K562 (cell line): Measurements from ENCODE around the gene ZNF778. TPM values are rescaled to one million over a fixed set of nuclear protein-coding genes. Genes with fewer than 3 reads are reported as not detected.

Source experiments
- ATAC-seq: fragments of 200-7000 bp; cut with Tn5 transposase; 3 replicates; pipeline ENCODE4 v1.9.1; 2020; ENCODE audit warnings: moderate library complexity
- BruUV-seq: library from RNA; stranded (reverse); fragments of 400-500 nt; replicated peaks from 2 replicates; lab custom pipeline; 2021; lab: Mats Ljungman, UMichigan
- CTCF ChIA-PET: fragments of 300-600 bp; formaldehyde crosslinking; extraction: SDS; loops from one replicate; lab custom pipeline; 2021; ENCODE audit warnings: low intra/inter-chr PET ratio; lab: Yijun Ruan, JAX
- POLR2A ChIA-PET: fragments of 300-600, 350-650 bp; sonication (Branson Sonifier 250); formaldehyde crosslinking; extraction: SDS; loops from one replicate; lab custom pipeline; 2021; ENCODE audit warnings: antibody characterized with exemption, inconsistent platforms; lab: Yijun Ruan, JAX
- DNase-seq, 4 experiments: peaks; one replicate each; pipeline versions ENCODE4 v3.0.0 to v3.0.0-alpha.2; 2011 to 2018; ENCODE audit warnings: low spot score in 3 of 4, mixed read lengths in 3 of 4; ENCODE audit errors: extremely low read depth in 1 of 4
- FAIRE-seq: peaks from 2 replicates; lab custom pipeline; 2011; peaks lifted over from hg19 to GRCh38; lab: Jason Lieb, UNC
- H2AFZ ChIP-seq: 2 replicates; pipeline ENCODE4 v1.6.0; 2011; ENCODE audit warnings: low read depth, low read length, control low read depth, inconsistent platforms
- H3K27ac ChIP-seq: fragments of 200-600 bp; 3 replicates; pipeline ENCODE4 v1.8.0; 2011; ENCODE audit warnings: low read depth, mild to moderate bottlenecking, control low read depth, inconsistent platforms, low read length, moderate library complexity, mixed read lengths; ENCODE audit errors: extremely low read depth
- H3K27me3 ChIP-seq, 2 experiments: fragments of 300-600 bp in 1 of 2; 2 replicates in 1 of 2; 3 replicates in 1 of 2; pipeline versions ENCODE4 v1.6.0 to v1.8.0; 2011; ENCODE audit warnings: inconsistent platforms in 2 of 2, low read length in 2 of 2, mild to moderate bottlenecking in 1 of 2, mixed read lengths in 1 of 2, moderate library complexity in 1 of 2; ENCODE audit not compliant: control insufficient read depth in 2 of 2, insufficient read depth in 2 of 2
- H3K36me3 ChIP-seq: fragments of 300-600 bp; 3 replicates; pipeline ENCODE4 v1.8.0; 2011; ENCODE audit warnings: mild to moderate bottlenecking, low read length, inconsistent platforms; ENCODE audit not compliant: control insufficient read depth, insufficient read depth
- H3K4me1 ChIP-seq, 2 experiments: fragments of 200-600 bp in 1 of 2; replicated peaks in 1 of 2; 2 replicates in 1 of 2; 3 replicates in 1 of 2; pipeline versions ENCODE4 v1.5.1 to v1.8.0; 2011; ENCODE audit warnings: inconsistent platforms in 2 of 2, low read length in 2 of 2, mild to moderate bottlenecking in 1 of 2, mixed read lengths in 1 of 2, moderate library complexity in 1 of 2; ENCODE audit not compliant: control insufficient read depth in 2 of 2, insufficient read depth in 2 of 2
- H3K4me2 ChIP-seq: 2 replicates; pipeline ENCODE4 v1.6.1; 2011; ENCODE audit warnings: low read length, control low read depth, inconsistent platforms, mixed read lengths; ENCODE audit not compliant: insufficient read depth
- H3K4me3 ChIP-seq: fragments of 200-600 bp; sonication (generic), shearing (Covaris generic); 2 replicates; pipeline ENCODE4 v1.5.1; 2016; ENCODE audit warnings: control low read depth, inconsistent platforms
- H3K79me2 ChIP-seq: fragments of 200-600 bp; 3 replicates; pipeline ENCODE4 v1.8.0; 2011; ENCODE audit warnings: low read length, inconsistent platforms; ENCODE audit not compliant: control insufficient read depth, insufficient read depth
- H3K9ac ChIP-seq, 2 experiments: 2 replicates each; pipeline versions ENCODE4 v1.6.0 to v1.6.1; 2011; ENCODE audit warnings: low read depth in 2 of 2, low read length in 2 of 2, control low read depth in 1 of 2, inconsistent platforms in 1 of 2, mild to moderate bottlenecking in 1 of 2, mixed read lengths in 1 of 2; ENCODE audit not compliant: insufficient read depth in 1 of 2
- H3K9me1 ChIP-seq: one replicate; pipeline ENCODE4 v1.6.0; 2011; ENCODE audit warnings: inconsistent platforms, mild to moderate bottlenecking, low read length, moderate library complexity; ENCODE audit not compliant: control insufficient read depth, insufficient read depth
- H3K9me3 ChIP-seq: replicated peaks from 2 replicates; pipeline ENCODE4 v1.5.1; 2011; ENCODE audit warnings: low read depth, low read length, inconsistent platforms; ENCODE audit not compliant: control insufficient read depth, insufficient read depth
- H4K20me1 ChIP-seq: replicated peaks from 2 replicates; pipeline ENCODE4 v1.6.1; 2011; ENCODE audit warnings: low read length, inconsistent platforms, mixed read lengths; ENCODE audit not compliant: control insufficient read depth, insufficient read depth
- BRD9 ChIP-seq: fragments of 450-650 bp; IDR thresholded peaks from 2 replicates; pipeline ENCODE4 v1.6.1; 2018; ENCODE audit warnings: low read depth; ENCODE audit not compliant: partially characterized antibody
- HMGN3 ChIP-seq: IDR thresholded peaks from 2 replicates; pipeline ENCODE4 v1.6.1; 2011; ENCODE audit warnings: borderline replicate concordance, low read depth, mild to moderate bottlenecking, mixed read lengths, low read length; ENCODE audit not compliant: insufficient read length; ENCODE audit errors: extremely low read depth
- HNRNPH1 ChIP-seq: fragments of 200-400 bp; formaldehyde crosslinking; optimal IDR thresholded peaks from 2 replicates; pipeline ENCODE3; 2017; ENCODE audit warnings: low read depth, mild to moderate bottlenecking, low read length, moderate library complexity
- JUN ChIP-seq, 2 experiments: sonication (generic) in 1 of 2; formaldehyde crosslinking in 1 of 2; IDR thresholded peaks; 2 replicates each; pipeline versions ENCODE4 v1.6.1 to v1.8.0; 2012 to 2022; ENCODE audit warnings: borderline replicate concordance in 2 of 2, mild to moderate bottlenecking in 2 of 2, improper control_type of control experiment in 1 of 2, low read depth in 1 of 2, low read length in 1 of 2, missing genetic modification reagents in 1 of 2
- KLF1 ChIP-seq: fragments of 450-650 bp; IDR thresholded peaks from 2 replicates; pipeline ENCODE4 v1.6.1; 2016; ENCODE audit warnings: missing genetic modification characterization, missing compliant biosample characterization
- MBD1 ChIP-seq: fragments of 250-450 bp; sonication (Bioruptor Pico); IDR thresholded peaks from 2 replicates; pipeline ENCODE4 v1.8.0; 2022; ENCODE audit warnings: inconsistent platforms
- NCOA4 ChIP-seq: fragments of 450-650 bp; IDR thresholded peaks from 2 replicates; pipeline ENCODE4 v1.6.1; 2018; ENCODE audit warnings: mild to moderate bottlenecking; ENCODE audit not compliant: partially characterized antibody
- NR2C2 ChIP-seq, 2 experiments: fragments of 200-800 bp in 1 of 2; sonication (Bioruptor generic) in 1 of 2; sonication (generic) in 1 of 2; formaldehyde crosslinking in 1 of 2; IDR thresholded peaks; 2 replicates each; pipeline versions ENCODE4 v1.6.1 to v1.8.0; 2016 to 2022; ENCODE audit warnings: mild to moderate bottlenecking in 1 of 2, missing compliant biosample characterization in 1 of 2, missing genetic modification characterization in 1 of 2, missing genetic modification reagents in 1 of 2
- NUFIP1 ChIP-seq: fragments of 450-650 bp; IDR thresholded peaks from 2 replicates; pipeline ENCODE4 v1.6.1; 2018; ENCODE audit not compliant: partially characterized antibody
- SMAD2 ChIP-seq: fragments of 150-350 bp; IDR thresholded peaks from 2 replicates; pipeline ENCODE4 v1.6.1; 2014; ENCODE audit warnings: low read depth, mild to moderate bottlenecking, low read length
- TOE1 ChIP-seq, 2 experiments: fragments of 450-650 bp in 1 of 2; sonication (generic) in 1 of 2; formaldehyde crosslinking in 1 of 2; IDR thresholded peaks; 2 replicates each; pipeline versions ENCODE4 v1.7.1 to v1.8.0; 2016 to 2022; ENCODE audit warnings: borderline replicate concordance in 2 of 2, mild to moderate bottlenecking in 2 of 2, antibody characterized with exemption in 1 of 2, inconsistent platforms in 1 of 2, low read depth in 1 of 2, missing genetic modification reagents in 1 of 2, moderate library complexity in 1 of 2
- WHSC1 ChIP-seq: IDR thresholded peaks from one replicate; pipeline ENCODE4 v1.6.1; 2012; ENCODE audit warnings: low read length, control low read depth, inconsistent platforms
- ZNF174 ChIP-seq: fragments of 250-450 bp; sonication (Bioruptor Pico); IDR thresholded peaks from 2 replicates; pipeline ENCODE4 v1.4.0; 2020; ENCODE audit warnings: mild to moderate bottlenecking
- ZNF175 ChIP-seq: fragments of 200-800 bp; sonication (Bioruptor generic); IDR thresholded peaks from 2 replicates; pipeline ENCODE4 v1.6.1; 2016; ENCODE audit warnings: low read depth, mild to moderate bottlenecking, missing genetic modification characterization, missing compliant biosample characterization
- ZNF263 ChIP-seq: sonication (generic); formaldehyde crosslinking; IDR thresholded peaks from 2 replicates; pipeline ENCODE4 v1.8.0; 2022; ENCODE audit warnings: mild to moderate bottlenecking, missing genetic modification reagents, borderline replicate concordance
- ZNF586 ChIP-seq: fragments of 450-650 bp; formaldehyde crosslinking; conservative IDR thresholded peaks from 2 replicates; pipeline ENCODE4 v1.4.0; 2020; ENCODE audit warnings: mild to moderate bottlenecking, moderate library complexity
- ZNF740 ChIP-seq, 3 experiments: fragments of 200-800 bp in 1 of 3; sonication (Bioruptor generic) in 1 of 3; sonication (generic) in 1 of 3; formaldehyde crosslinking in 1 of 3; IDR thresholded peaks; 2 replicates each; pipeline versions ENCODE4 v1.6.1 to v1.8.0; 2016 to 2022; ENCODE audit warnings: mild to moderate bottlenecking in 2 of 3, missing compliant biosample characterization in 2 of 3, missing genetic modification characterization in 2 of 3, missing genetic modification reagents in 1 of 3
- ZNF77 ChIP-seq: fragments of 250-450 bp; sonication (Bioruptor Pico); IDR thresholded peaks from 2 replicates; pipeline ENCODE4 v1.5.0; 2020
- WGBS: fragments of 100-300 bp; shearing (Covaris generic); methylation state at CpG from one replicate; pipeline ENCODE4 v1.1.6; 2016; ENCODE audit warnings: low coverage, mixed read lengths; ENCODE audit not compliant: insufficient coverage; ENCODE audit errors: missing lambda C conversion rate; 5-methylcytosine and 5-hydroxymethylcytosine counted together
- in situ Hi-C: fragments of 300-500 bp; cut with MboI; formaldehyde crosslinking; loops from 4 replicates; pipeline ENCODE4 v1.15.0; 2018; ENCODE audit warnings: inconsistent platforms, mixed read lengths
- intact Hi-C: fragments of 100-400 bp; cut with micrococcal nuclease; formaldehyde crosslinking; loops from 2 replicates; pipeline ENCODE4 v1.14.2; 2022
- polyA plus RNA-seq, 8 experiments: library from polyadenylated mRNA; depleted of rRNA in 4 of 8; stranded (reverse) in 5 of 8; unstranded in 3 of 8; fragments of >200 nt; fragmentation: Nextera tagmentation in 2 of 8; fragmentation: Illumina TruSeq in 1 of 8; extraction: Ambion mirVana in 2 of 8; extraction: Trizol in 1 of 8; gene quantifications; 2 replicates each; pipeline versions ENCODE4 v1.2.1 to v1.2.3, GENCODE V29; 2011 to 2014; ENCODE audit warnings: inconsistent platforms in 1 of 8, missing spikeins in 1 of 8
- total RNA-seq, 7 experiments: library from RNA; depleted of rRNA in 6 of 7; stranded (reverse); fragments of >200 nt in 6 of 7; fragmentation: Illumina TruSeq in 2 of 7; extraction: Trizol in 2 of 7; gene quantifications; 2 replicates each; pipeline versions ENCODE4 v1.2.1 to v1.2.3, GENCODE V29; 2011 to 2021; ENCODE audit warnings: low replicate concordance in 1 of 7

Gene ZNF778
- total and polyA plus RNA-seq, 9 of the 15 experiments (the other 6 are each of a cell fraction or from before 2014, with no cell fraction given): 0.70 to 60.6 (median 7.5) TPM

GRCh38 chr16:89178453-89179147, 38.9 kb upstream of the ZNF778 start:
- no peaks in the 10 kb centered on the region for H3K36me3 ChIP-seq
- H3K4me2 ChIP-seq: no peak overlapping the region
- no peak for TF ChIP-seq ZNF174 (CRISPR knock-in tag)
- TF ChIP-seq NUFIP1: no peak
- no peak for TF ChIP-seq WHSC1
- TF ChIP-seq SMAD2: no peak
- no peak for TF ChIP-seq BRD9
- TF ChIP-seq JUN (IDR thresholded peaks at IDR 0.05; ENCODE audit: borderline replicate concordance, low read depth, low read length): no peak
- no peak for TF ChIP-seq JUN (CRISPR knock-in tag; IDR thresholded peaks at IDR 0.05; ENCODE audit: borderline replicate concordance)
- no peak for TF ChIP-seq HMGN3
- TF ChIP-seq NCOA4: no peak
- no peak for TF ChIP-seq TOE1 (IDR thresholded peaks at IDR 0.05; ENCODE audit: borderline replicate concordance)
- no peak for TF ChIP-seq TOE1 (CRISPR knock-in tag; IDR thresholded peaks at IDR 0.05; ENCODE audit: borderline replicate concordance, low read depth)
- no peak for TF ChIP-seq NR2C2 (CRISPR knock-in tag; IDR thresholded peaks at IDR 0.05)
- TF ChIP-seq NR2C2 (tag; IDR thresholded peaks at IDR 0.05): no peak
- no peak for TF ChIP-seq ZNF586 (CRISPR knock-in tag)
- no peak for TF ChIP-seq HNRNPH1
- TF ChIP-seq ZNF175 (CRISPR knock-in tag): no peak
- no peak for TF ChIP-seq ZNF77 (CRISPR knock-in tag)
- no peak for TF ChIP-seq ZNF740 (CRISPR knock-in tag; IDR thresholded peaks at IDR 0.05)
- TF ChIP-seq ZNF740 (tag; IDR thresholded peaks at IDR 0.05): no peak
- TF ChIP-seq ZNF263 (CRISPR knock-in tag): no peak
- TF ChIP-seq MBD1 (CRISPR knock-in tag): no peak
- no peak for TF ChIP-seq KLF1 (tag)
- ChIA-PET POLR2A (interaction anchor here (0.6 to 0.8 kb wide), 3 partner anchors 9 to 219 kb away, joined by 3 to 6 read pairs (median 3); no protein-coding TSS in a partner anchor), CTCF (no interaction called here)
- in situ Hi-C loops (no loop called here), intact Hi-C loops (no loop called here)
- no TSS peak for BruUV-seq
- ATAC-seq (no peak), FAIRE-seq (no peak), DNase-seq (no peak)
- no peak overlapping the region for H3K4me3 ChIP-seq
- H3K4me1 ChIP-seq: peaks cover 0 to 67% of the 10 kb centered on the region in 2 experiments; a peak in 2 of 5 replicates
- H3K79me2 ChIP-seq: no peaks in the 10 kb centered on the region
- H3K9me1 ChIP-seq: no peaks in the 10 kb centered on the region
- H2AFZ ChIP-seq: no peak overlapping the region
- no peak overlapping the region for H3K27ac ChIP-seq
- 15% methylated on average over 23 of the region's 24 CpGs for WGBS
- H3K27me3 ChIP-seq: peaks cover 0 to 39% of the 10 kb centered on the region in 2 experiments; a peak in 2 of 5 replicates
- no peaks in the 10 kb centered on the region; the same call in 1 of the 2 replicates for H4K20me1 ChIP-seq
- H3K9ac ChIP-seq: no peak overlapping the region
- H3K9me3 ChIP-seq: no peaks in the 10 kb centered on the region
